GM18499 (cell line): ENCODE results near the gene NUP50.
"Not testable (repeated sequence)": the region's sequence is repeated elsewhere in the genome, so short reads cannot be mapped to it uniquely, and the experiment has no call there.

Experiments
- ATAC-seq: cut with Tn5 transposase; IDR thresholded peaks from one replicate; pipeline ENCODE4 v1.9.1; 2021; ENCODE audit warnings: moderate number of reproducible peaks; ENCODE audit not compliant: insufficient read depth, unreplicated experiment

The NUP50 gene

GRCh38 chr22:45191746-45192145, 28.0 kb downstream of the NUP50 start:
- not testable (repeated sequence) for ATAC-seq

- ATAC-seq, result no peak
Measured at GRCh38 chr22:45192701-45193187, 29.0 kb downstream of the NUP50 start.

- no peak for ATAC-seq
Measured at GRCh38 chr22:45194686-45195085, 31.0 kb downstream of the NUP50 start.

- no peak for ATAC-seq
Measured at GRCh38 chr22:45195616-45196015, 31.9 kb downstream of the NUP50 start.

GRCh38 chr22:45196308-45196707, 32.6 kb downstream of the NUP50 start:
- ATAC-seq, result no peak

GRCh38 chr22:45196926-45197605, 33.3 kb downstream of the NUP50 start:
- no peak for ATAC-seq

- ATAC-seq, result no peak
Measured at GRCh38 chr22:45197606-45198462, 34.1 kb downstream of the NUP50 start.

- ATAC-seq, result no peak
Measured at GRCh38 chr22:45198463-45198795, 34.7 kb downstream of the NUP50 start.

- ATAC-seq, result no peak
Measured at GRCh38 chr22:45199723-45200122, 36.0 kb downstream of the NUP50 start.

GRCh38 chr22:45200230-45200629, 36.5 kb downstream of the NUP50 start:
- ATAC-seq, result no peak

GRCh38 chr22:45200860-45201511, 37.3 kb downstream of the NUP50 start:
- ATAC-seq, result no peak

GRCh38 chr22:45201678-45202332, 38.1 kb downstream of the NUP50 start:
- no peak for ATAC-seq

GRCh38 chr22:45202333-45203149, 38.8 kb downstream of the NUP50 start:
- ATAC-seq, result no peak

- ATAC-seq, result no peak
Measured at GRCh38 chr22:45203150-45203951, 39.6 kb downstream of the NUP50 start.

GRCh38 chr22:45204241-45204640, 40.5 kb downstream of the NUP50 start:
- ATAC-seq, result no peak

- ATAC-seq, result no peak
Measured at GRCh38 chr22:45204819-45205218, 41.1 kb downstream of the NUP50 start.

- no peak for ATAC-seq
Measured at GRCh38 chr22:45205276-45205925, 41.7 kb downstream of the NUP50 start.

GRCh38 chr22:45206233-45206632, 42.5 kb downstream of the NUP50 start:
- ATAC-seq, result no peak
